ENCODE measurements around the gene TRIM38. TPM values are rescaled to one million over a fixed set of nuclear protein-coding genes. Genes with fewer than 3 reads are reported as not detected.
"Not testable (repeated sequence)": the region's sequence is repeated elsewhere in the genome, so short reads cannot be mapped to it uniquely, and the experiment has no call there.

TRIM38 gene
- total RNA-seq, 1 donor from 2014 or later = 7.6 TPM

GRCh38 chr6:26006086-26006939 is 43.7 kb downstream of the TRIM38 start:
- intact Hi-C loops (cut with DNase I) = loop anchor here (10.0 kb wide), 1 partner anchor 222 kb away; no protein-coding TSS in a partner anchor
- TF ChIP-seq CTCF (IDR thresholded peaks at IDR 0.05) = no peak
- Histone ChIP-seq H3K36me3 (no peaks in the 10 kb centered on the region), H3K27me3 (no peaks in the 10 kb centered on the region), H3K9me3 (no peaks in the 10 kb centered on the region), H3K4me1 (no peaks in the 10 kb centered on the region), H3K4me3 (no peak overlapping the region), H3K27ac (no peak overlapping the region)
- no peak for DNase-seq (ENCODE audit: low spot score in 2 of 2)

GRCh38 chr6:26006940-26007305 is 44.3 kb downstream of the TRIM38 start:
- DNase-seq (ENCODE audit: low spot score in 2 of 2); H3K27me3 ChIP-seq; H3K27ac ChIP-seq; H3K4me1 ChIP-seq; H3K4me3 ChIP-seq; H3K36me3 ChIP-seq; H3K9me3 ChIP-seq: not testable (repeated sequence)
- intact Hi-C loops (cut with DNase I) = loop anchor here (10.0 kb wide), 1 partner anchor 222 kb away; no protein-coding TSS in a partner anchor

- no peak for TF ChIP-seq CTCF (IDR thresholded peaks at IDR 0.05)
- H3K4me1 ChIP-seq = no peaks in the 10 kb centered on the region
- H3K4me3 ChIP-seq = no peak overlapping the region
- no peaks in the 10 kb centered on the region for H3K27me3 ChIP-seq
- no peak overlapping the region for H3K27ac ChIP-seq
- H3K36me3 ChIP-seq = no peaks in the 10 kb centered on the region
- H3K9me3 ChIP-seq = no peaks in the 10 kb centered on the region
- intact Hi-C loops (cut with DNase I) = loop anchor here (10.0 kb wide), 1 partner anchor 224 kb away; no protein-coding TSS in a partner anchor
- DNase-seq (ENCODE audit: low spot score in 2 of 2) = no peak
Observed at GRCh38 chr6:26008470-26008869, 45.9 kb downstream of the TRIM38 start.

GRCh38 chr6:26009817-26010216 is 47.2 kb downstream of the TRIM38 start:
- TF ChIP-seq CTCF (IDR thresholded peaks at IDR 0.05) = no peak
- no peaks in the 10 kb centered on the region for H3K4me1 ChIP-seq
- H3K9me3 ChIP-seq = no peaks in the 10 kb centered on the region
- H3K27me3 ChIP-seq = no peaks in the 10 kb centered on the region
- intact Hi-C loops (cut with DNase I) = loop anchor here (10.0 kb wide), 1 partner anchor 225 kb away; no protein-coding TSS in a partner anchor
- no peak for DNase-seq (ENCODE audit: low spot score in 2 of 2)
- H3K4me3 ChIP-seq = no peak overlapping the region
- H3K27ac ChIP-seq = no peak overlapping the region
- H3K36me3 ChIP-seq = no peaks in the 10 kb centered on the region

- Histone ChIP-seq H3K4me3 (no peak overlapping the region), H3K9me3 (no peaks in the 10 kb centered on the region), H3K27ac (no peak overlapping the region), H3K27me3 (no peaks in the 10 kb centered on the region), H3K36me3 (no peaks in the 10 kb centered on the region), H3K4me1 (peaks cover 0 to 3% of the 10 kb centered on the region in 2 donors)
- TF ChIP-seq CTCF (IDR thresholded peaks at IDR 0.05) = no peak
- intact Hi-C loops (cut with DNase I) = no loop called here
- no peak for DNase-seq (ENCODE audit: low spot score in 2 of 2)
Observed at GRCh38 chr6:26012061-26012460, 49.5 kb downstream of the TRIM38 start.

- H3K27me3 ChIP-seq; DNase-seq (ENCODE audit: low spot score in 2 of 2); H3K9me3 ChIP-seq; H3K4me1 ChIP-seq; H3K36me3 ChIP-seq; intact Hi-C loops (cut with DNase I); H3K4me3 ChIP-seq; H3K27ac ChIP-seq: not testable (repeated sequence)
Observed at GRCh38 chr6:26014386-26014785, 51.8 kb downstream of the TRIM38 start.
